Neural cell (in vitro differentiated cells): ENCODE results near the gene FAM32A. TPM values are rescaled to one million over a fixed set of nuclear protein-coding genes. Genes with fewer than 3 reads are reported as not detected.

Experiments
- H2AFZ ChIP-seq: fragments of 200-600, 300-800 bp; sonication (generic), shearing (Covaris generic); 2 replicates; pipeline ENCODE4 v1.6.0; 2014; ENCODE audit warnings: low read depth, mild to moderate bottlenecking, antibody characterized with exemption, low read length, moderate library complexity
- H3F3A ChIP-seq: fragments of 200-600 bp; shearing (Covaris generic); 2 replicates; pipeline ENCODE4 v1.6.1; 2016; ENCODE audit warnings: mild to moderate bottlenecking, moderate library complexity, mixed read lengths, antibody characterized with exemption, low read length; ENCODE audit not compliant: insufficient read depth, poor library complexity, severe bottlenecking
- H3K27ac ChIP-seq: fragments of 200-600, 300-800 bp; sonication (generic), shearing (Covaris generic); 2 replicates; pipeline ENCODE4 v1.5.1; 2014; ENCODE audit warnings: mild to moderate bottlenecking, low read length, moderate library complexity
- H3K27me3 ChIP-seq: fragments of 300-800, 200-600 bp; sonication (generic), shearing (Covaris generic); 2 replicates; pipeline ENCODE4 v1.6.0; 2014; ENCODE audit warnings: mild to moderate bottlenecking, low read depth, low read length, moderate library complexity; ENCODE audit not compliant: insufficient read depth
- H3K36me3 ChIP-seq: fragments of 300-800, 200-600 bp; sonication (generic), shearing (Covaris generic); 2 replicates; pipeline ENCODE4 v1.5.1; 2014; ENCODE audit warnings: mild to moderate bottlenecking, antibody characterized with exemption, low read length, moderate library complexity; ENCODE audit not compliant: insufficient read depth
- H3K4me2 ChIP-seq: fragments of 300-800, 200-600 bp; sonication (generic), shearing (Covaris generic); 2 replicates; pipeline ENCODE4 v1.6.0; 2014; ENCODE audit warnings: mild to moderate bottlenecking, low read length
- H3K4me3 ChIP-seq: fragments of 300-800, 200-600 bp; sonication (generic), shearing (Covaris generic); 2 replicates; pipeline ENCODE4 v1.5.1; 2014; ENCODE audit warnings: mild to moderate bottlenecking, low read length, moderate library complexity
- H3K79me2 ChIP-seq: fragments of 200-600 bp; shearing (Covaris generic); replicated peaks from 2 replicates; pipeline ENCODE4 v1.6.0; 2014; ENCODE audit warnings: mild to moderate bottlenecking, low read length, moderate library complexity; ENCODE audit not compliant: insufficient read depth
- H3K9ac ChIP-seq: fragments of 300-800, 200-600 bp; sonication (generic), shearing (Covaris generic); 2 replicates; pipeline ENCODE4 v1.6.1; 2016; ENCODE audit warnings: mild to moderate bottlenecking, low read length, mixed read lengths
- H3K9me2 ChIP-seq: fragments of 200-600 bp; shearing (Covaris generic); 2 replicates; pipeline ENCODE4 v1.6.1; 2016; ENCODE audit warnings: mild to moderate bottlenecking, low read length, mixed read lengths; ENCODE audit not compliant: insufficient read depth
- H3K9me3 ChIP-seq: fragments of 200-600, 300-800 bp; sonication (generic), shearing (Covaris generic); 2 replicates; pipeline ENCODE4 v1.6.1; 2016; ENCODE audit warnings: mild to moderate bottlenecking, mixed run types, low read length, moderate library complexity, mixed read lengths
- H4K20me1 ChIP-seq: fragments of 200-600 bp; shearing (Covaris generic); 2 replicates; pipeline ENCODE4 v1.6.1; 2016; ENCODE audit warnings: mild to moderate bottlenecking, mixed run types; ENCODE audit not compliant: insufficient read depth
- EP300 ChIP-seq: fragments of 450-650 bp; conservative IDR thresholded peaks from 2 replicates; pipeline ENCODE4 v1.6.1; 2014; ENCODE audit warnings: antibody characterized with exemption, mild to moderate bottlenecking, moderate library complexity; ENCODE audit not compliant: poor library complexity, severe bottlenecking
- EZH2 ChIP-seq: fragments of 200-600, 300-800 bp; shearing (Covaris generic), sonication (generic); IDR thresholded peaks from 2 replicates; pipeline ENCODE4 v1.6.1; 2014; ENCODE audit warnings: antibody characterized with exemption, low read length, borderline replicate concordance, mild to moderate bottlenecking; ENCODE audit not compliant: insufficient read depth, poor library complexity, severe bottlenecking
- MXI1 ChIP-seq: fragments of 450-650 bp; conservative IDR thresholded peaks from 2 replicates; pipeline ENCODE4 v1.6.1; 2014; ENCODE audit warnings: antibody characterized with exemption, mild to moderate bottlenecking; ENCODE audit not compliant: poor library complexity, severe bottlenecking
- POLR2AphosphoS5 ChIP-seq: IDR thresholded peaks from 2 replicates; pipeline ENCODE4 v1.6.1; 2012
- RAD21 ChIP-seq: fragments of 450-650 bp; conservative IDR thresholded peaks from 2 replicates; pipeline ENCODE4 v1.6.1; 2014; ENCODE audit warnings: antibody characterized with exemption, mild to moderate bottlenecking, moderate library complexity
- REST ChIP-seq: IDR thresholded peaks from 2 replicates; pipeline ENCODE4 v1.6.1; 2012; ENCODE audit warnings: borderline replicate concordance
- SMC3 ChIP-seq: fragments of 450-650 bp; conservative IDR thresholded peaks from 2 replicates; pipeline ENCODE4 v1.6.1; 2014; ENCODE audit warnings: antibody characterized with exemption, mild to moderate bottlenecking, moderate library complexity; ENCODE audit not compliant: poor library complexity
- TAF1 ChIP-seq: IDR thresholded peaks from 2 replicates; pipeline ENCODE4 v1.6.1; 2012; ENCODE audit warnings: low read depth
- polyA plus RNA-seq: library from polyadenylated mRNA; depleted of rRNA; stranded (reverse); fragments of >200 nt; gene quantifications from 2 replicates; pipeline ENCODE4 v1.2.3, GENCODE V29; 2014
- TF ChIP-seq, protein P1 (sequence below): fragments of 450-650 bp; IDR thresholded peaks from 2 replicates; pipeline ENCODE4 v1.5.1; 2014; ENCODE audit warnings: antibody characterized with exemption, mild to moderate bottlenecking, moderate library complexity; ENCODE audit not compliant: poor library complexity, severe bottlenecking

The FAM32A gene
- polyA plus RNA-seq, 1 donor from 2014 or later: 545 TPM

DNA sequence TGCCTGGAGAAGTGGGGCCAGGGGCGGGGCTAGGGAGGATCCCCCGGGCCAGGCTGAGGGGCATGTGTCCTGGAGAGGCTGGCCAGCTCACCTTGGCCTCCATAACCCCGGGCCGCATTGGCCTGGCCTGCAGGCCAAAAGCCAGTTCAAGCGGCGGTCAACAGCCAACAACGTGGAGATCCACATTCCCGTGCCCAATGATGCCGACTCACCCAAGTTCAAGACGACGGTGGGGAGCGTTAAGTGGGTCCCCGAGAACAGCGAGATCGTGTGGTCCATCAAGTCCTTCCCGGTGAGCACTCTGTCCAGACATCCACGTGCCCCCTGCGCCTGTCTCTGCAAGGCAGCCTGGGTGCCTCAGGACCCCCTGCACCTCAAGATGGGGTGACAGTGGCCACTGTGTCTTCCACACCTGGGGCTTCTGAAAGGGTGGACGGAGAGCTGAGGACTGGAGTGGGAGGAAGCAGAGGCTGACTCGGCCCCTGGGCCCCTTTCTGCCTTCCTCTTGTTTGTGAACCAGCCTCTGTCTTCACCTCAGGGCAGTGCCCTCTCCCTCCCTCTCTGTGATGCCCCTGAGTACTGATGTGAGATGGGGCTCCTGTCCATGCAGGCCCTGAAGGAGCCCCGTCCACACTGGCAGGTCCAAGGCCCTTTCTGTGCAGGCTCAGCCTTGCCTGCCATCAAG, 43.6 kb downstream of the FAM32A start:
- H3K9me2 ChIP-seq: no peaks in the 10 kb centered on the region
- no peak overlapping the region for H3K4me2 ChIP-seq
- no peak overlapping the region for H3K9ac ChIP-seq
- no peaks in the 10 kb centered on the region for H3F3A ChIP-seq
- H3K36me3 ChIP-seq: no peaks in the 10 kb centered on the region
- no peak overlapping the region for H3K27ac ChIP-seq
- no peaks in the 10 kb centered on the region for H3K9me3 ChIP-seq
- no peak overlapping the region for H2AFZ ChIP-seq
- TF ChIP-seq MXI1 (no peak), TAF1 (no peak), REST (no peak), RAD21 (no peak), EZH2 (no peak), EP300 (no peak), POLR2AphosphoS5 (no peak), SMC3 (no peak)
- TF ChIP-seq, protein P1, sequence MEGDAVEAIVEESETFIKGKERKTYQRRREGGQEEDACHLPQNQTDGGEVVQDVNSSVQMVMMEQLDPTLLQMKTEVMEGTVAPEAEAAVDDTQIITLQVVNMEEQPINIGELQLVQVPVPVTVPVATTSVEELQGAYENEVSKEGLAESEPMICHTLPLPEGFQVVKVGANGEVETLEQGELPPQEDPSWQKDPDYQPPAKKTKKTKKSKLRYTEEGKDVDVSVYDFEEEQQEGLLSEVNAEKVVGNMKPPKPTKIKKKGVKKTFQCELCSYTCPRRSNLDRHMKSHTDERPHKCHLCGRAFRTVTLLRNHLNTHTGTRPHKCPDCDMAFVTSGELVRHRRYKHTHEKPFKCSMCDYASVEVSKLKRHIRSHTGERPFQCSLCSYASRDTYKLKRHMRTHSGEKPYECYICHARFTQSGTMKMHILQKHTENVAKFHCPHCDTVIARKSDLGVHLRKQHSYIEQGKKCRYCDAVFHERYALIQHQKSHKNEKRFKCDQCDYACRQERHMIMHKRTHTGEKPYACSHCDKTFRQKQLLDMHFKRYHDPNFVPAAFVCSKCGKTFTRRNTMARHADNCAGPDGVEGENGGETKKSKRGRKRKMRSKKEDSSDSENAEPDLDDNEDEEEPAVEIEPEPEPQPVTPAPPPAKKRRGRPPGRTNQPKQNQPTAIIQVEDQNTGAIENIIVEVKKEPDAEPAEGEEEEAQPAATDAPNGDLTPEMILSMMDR: no peak
- H4K20me1 ChIP-seq: no peaks in the 10 kb centered on the region
- H3K27me3 ChIP-seq: no peaks in the 10 kb centered on the region
- H3K4me3 ChIP-seq: no peak overlapping the region
- H3K79me2 ChIP-seq: no peaks in the 10 kb centered on the region

- H2AFZ ChIP-seq: no peak overlapping the region
- no peak overlapping the region for H3K27ac ChIP-seq
- no peak overlapping the region for H3K4me2 ChIP-seq
- no peaks in the 10 kb centered on the region for H3F3A ChIP-seq
- no peaks in the 10 kb centered on the region for H3K9me2 ChIP-seq
- H3K27me3 ChIP-seq: no peaks in the 10 kb centered on the region
- H3K9me3 ChIP-seq: no peaks in the 10 kb centered on the region
- no peaks in the 10 kb centered on the region for H3K36me3 ChIP-seq
- H4K20me1 ChIP-seq: no peaks in the 10 kb centered on the region
- TF ChIP-seq EP300: no peak
- no peak for TF ChIP-seq EZH2
- TF ChIP-seq RAD21: no peak
- no peak for TF ChIP-seq POLR2AphosphoS5
- TF ChIP-seq SMC3: no peak
- TF ChIP-seq MXI1: no peak
- no peak for TF ChIP-seq TAF1
- no peak for TF ChIP-seq REST
- TF ChIP-seq, protein P1: no peak
- H3K4me3 ChIP-seq: no peak overlapping the region
- no peak overlapping the region for H3K9ac ChIP-seq
- H3K79me2 ChIP-seq: no peaks in the 10 kb centered on the region
These were observed 44.1 kb downstream of the FAM32A start for GRCh38 chr19:16229322-16229641.
